Gastroesophageal sphincter (tissue), 4 donors: ENCODE results near the gene HDAC11. TPM values are rescaled to one million over a fixed set of nuclear protein-coding genes. Genes with fewer than 3 reads are reported as not detected.
"Not testable (repeated sequence)": the region's sequence is repeated elsewhere in the genome, so short reads cannot be mapped to it uniquely, and the experiment has no call there.

Experiments used
- ATAC-seq: fragments of 150-250 bp; one replicate; pipeline ENCODE4 v1.9.1; 2016; ENCODE audit warnings: mild to moderate bottlenecking, moderate library complexity
- H3K27ac ChIP-seq, 4 donors: fragments of 200-600 bp; sonication (generic) in 3 of 4; 1 replicate in 3 of 4; 2 replicates in 1 of 4; pipeline ENCODE4 v1.5.1; 2016 to 2019
- H3K27me3 ChIP-seq: fragments of 200-600 bp; sonication (generic); one replicate; pipeline ENCODE4 v1.5.1; 2019
- H3K36me3 ChIP-seq, 2 donors: fragments of 200-600 bp; sonication (generic); one replicate each; pipeline ENCODE4 v1.5.1; 2019; ENCODE audit warnings: control low read depth in 1 of 2
- H3K4me1 ChIP-seq, 3 donors: fragments of 200-600 bp; sonication (generic); 1 replicate in 2 of 3; 2 replicates in 1 of 3; pipeline ENCODE4 v1.5.1; 2016 to 2019; ENCODE audit warnings: control low read depth in 2 of 3
- H3K4me3 ChIP-seq, 2 donors: fragments of 200-600 bp; sonication (generic); one replicate each; pipeline ENCODE4 v1.5.1; 2019; ENCODE audit warnings: mild to moderate bottlenecking in 1 of 2, moderate library complexity in 1 of 2
- H3K9me3 ChIP-seq, 3 donors: fragments of 200-600 bp; sonication (generic); one replicate each; pipeline ENCODE4 v1.5.1; 2017 to 2019; ENCODE audit warnings: control low read depth in 2 of 3
- CTCF ChIP-seq, 4 experiments: fragments of 200-600 bp in 2 of 4; fragments of 450-650 bp in 2 of 4; sonication (generic) in 1 of 4; IDR thresholded peaks; one replicate each; pipeline ENCODE4 v1.5.1; 2017 to 2019; ENCODE audit warnings: antibody characterized with exemption in 4 of 4, mild to moderate bottlenecking in 2 of 4, moderate library complexity in 2 of 4
- EP300 ChIP-seq: sonication (generic); formaldehyde crosslinking; IDR thresholded peaks from one replicate; pipeline ENCODE4 v1.6.1; 2017; ENCODE audit warnings: antibody characterized with exemption, mild to moderate bottlenecking
- POLR2A ChIP-seq, 2 donors: fragments of 450-650 bp; IDR thresholded peaks; one replicate each; pipeline ENCODE4 v1.6.1; 2017; ENCODE audit warnings: antibody characterized with exemption in 2 of 2, mild to moderate bottlenecking in 2 of 2, moderate library complexity in 1 of 2
- POLR2AphosphoS5 ChIP-seq: sonication (generic); formaldehyde crosslinking; IDR thresholded peaks from one replicate; pipeline ENCODE4 v1.6.1; 2017; ENCODE audit warnings: antibody characterized with exemption
- WGBS, 2 donors: methylation state at CpG; one replicate each; pipeline ENCODE4 v1.1.5; 2018; ENCODE audit warnings: low coverage in 1 of 2; 5-methylcytosine and 5-hydroxymethylcytosine counted together
- total RNA-seq, 4 donors: library from RNA; depleted of rRNA; stranded (reverse); fragments of >200 nt; gene quantifications; one replicate each; pipeline ENCODE4 v1.1.0, GENCODE V29; 2016

The HDAC11 gene
- total RNA-seq, 4 donors from 2014 or later, result 22.3 to 37.1 (median 30.0) TPM

GRCh38 chr3:13482106-13482690 is 2.1 kb downstream of the HDAC11 start:
- no peaks in the 10 kb centered on the region for H3K27me3 ChIP-seq
- H3K9me3 ChIP-seq, result no peaks in the 10 kb centered on the region
- 89 to 92% methylated on average over 10 of the region's 10 CpGs for WGBS, 2 donors
- no peak for ATAC-seq
- H3K4me1 ChIP-seq, result peaks cover 0 to 64% (median 23%) of the 10 kb centered on the region in 3 donors
- peaks cover 0 to 20% of the 10 kb centered on the region in 2 donors for H3K36me3 ChIP-seq
- TF ChIP-seq POLR2A (IDR thresholded peaks at IDR 0.05) (no peak), EP300 (no peak), POLR2AphosphoS5 (no peak), CTCF (IDR thresholded peaks at IDR 0.05) (no peak)
- no peak overlapping the region for H3K4me3 ChIP-seq
- no peak overlapping the region for H3K27ac ChIP-seq

- peaks cover 0 to 29% of the 10 kb centered on the region in 2 donors for H3K36me3 ChIP-seq
- H3K4me3 ChIP-seq, result no peak overlapping the region
- 89% methylated on average over 3 of the region's 7 CpGs; no CpG with 5 or more reads in 1 of the 2 donors for WGBS, 2 donors
- peaks cover 0 to 64% (median 23%) of the 10 kb centered on the region in 3 donors for H3K4me1 ChIP-seq
- no peak overlapping the region for H3K27ac ChIP-seq
- H3K27me3 ChIP-seq, result no peaks in the 10 kb centered on the region
- TF ChIP-seq POLR2A (IDR thresholded peaks at IDR 0.05) (no peak), EP300 (no peak), CTCF (IDR thresholded peaks at IDR 0.05) (no peak), POLR2AphosphoS5 (no peak)
- no peak for ATAC-seq
- H3K9me3 ChIP-seq, result no peaks in the 10 kb centered on the region
These were observed 3.2 kb downstream of the HDAC11 start for GRCh38 chr3:13483286-13483685.

- WGBS, 2 donors, result 93 to 98% methylated on average over 9 to 14 of the region's 21 CpGs
- Histone ChIP-seq H3K27me3 (no peaks in the 10 kb centered on the region), H3K4me1 (peaks cover 0 to 55% (median 19%) of the 10 kb centered on the region in 3 donors), H3K36me3 (peaks cover 0 to 36% of the 10 kb centered on the region in 2 donors), H3K4me3 (no peak overlapping the region), H3K9me3 (peaks cover 0 to 2% (median 0%) of the 10 kb centered on the region in 3 donors), H3K27ac (peak overlapping the region in 3 of 4 donors; percentile 47 to 69 (median 66))
- TF ChIP-seq POLR2AphosphoS5 (no peak), POLR2A (IDR thresholded peaks at IDR 0.05) (no peak), EP300 (no peak), CTCF (IDR thresholded peaks at IDR 0.05) (no peak)
- ATAC-seq, result no peak
These were observed 4.0 kb downstream of the HDAC11 start for GRCh38 chr3:13483988-13484695.

- H3K27me3 ChIP-seq, result no peaks in the 10 kb centered on the region
- H3K9me3 ChIP-seq, result peaks cover 0 to 11% (median 0%) of the 10 kb centered on the region in 3 donors
- H3K36me3 ChIP-seq, result peaks cover 0 to 44% of the 10 kb centered on the region in 2 donors
- H3K4me3 ChIP-seq, result no peak overlapping the region
- H3K27ac ChIP-seq, result peak overlapping the region in 3 of 4 donors; percentile 47 to 69 (median 66)
- peaks cover 0 to 52% (median 17%) of the 10 kb centered on the region in 3 donors for H3K4me1 ChIP-seq
- no peak for TF ChIP-seq EP300
- no peak for TF ChIP-seq CTCF (IDR thresholded peaks at IDR 0.05)
- TF ChIP-seq POLR2AphosphoS5, result no peak
- TF ChIP-seq POLR2A (IDR thresholded peaks at IDR 0.05), result no peak
- 33 to 100% methylated on average over 1 to 2 of the region's 7 CpGs for WGBS, 2 donors
- ATAC-seq, result peak; percentile 67
These were observed 4.9 kb downstream of the HDAC11 start for GRCh38 chr3:13484851-13485590.

GRCh38 chr3:13485630-13486562 is 5.8 kb downstream of the HDAC11 start:
- not testable (repeated sequence) for H3K4me3 ChIP-seq, H3K27me3 ChIP-seq
- Histone ChIP-seq H3K27ac (peak overlapping the region in 3 of 4 donors; percentile 47 to 69 (median 66)), H3K9me3 (peaks cover 0 to 12% (median 0%) of the 10 kb centered on the region in 3 donors), H3K4me1 (peaks cover 0 to 46% (median 13%) of the 10 kb centered on the region in 3 donors), H3K36me3 (peaks cover 0 to 47% of the 10 kb centered on the region in 2 donors)
- WGBS, 2 donors, result 51 to 86% methylated on average over 1 to 7 of the region's 9 CpGs
- ATAC-seq, result peak; percentile 31
